Right lobe of liver (tissue), 4 donors: ENCODE results near the gene HOXA13.

Experiments
- POLR2A ChIP-seq: fragments of 450-650 bp; IDR thresholded peaks from one replicate; pipeline ENCODE4 v1.6.1; 2017; ENCODE audit warnings: antibody characterized with exemption, mild to moderate bottlenecking
- TF ChIP-seq, protein P1 (sequence below), 4 donors: fragments of 200-600 bp in 3 of 4; fragments of 450-650 bp in 1 of 4; IDR thresholded peaks; one replicate each; pipeline versions ENCODE4 v1.5.1 to v1.8.0; 2016 to 2022; ENCODE audit warnings: antibody characterized with exemption in 4 of 4, mild to moderate bottlenecking in 2 of 4
- donor health status: DM: no; HTN: no; CAD: no.
- donor health status: DM: no; HTN: no; CAD: no.
- donor health status: DM: no; HTN: yes; CAD: no.

DNA sequence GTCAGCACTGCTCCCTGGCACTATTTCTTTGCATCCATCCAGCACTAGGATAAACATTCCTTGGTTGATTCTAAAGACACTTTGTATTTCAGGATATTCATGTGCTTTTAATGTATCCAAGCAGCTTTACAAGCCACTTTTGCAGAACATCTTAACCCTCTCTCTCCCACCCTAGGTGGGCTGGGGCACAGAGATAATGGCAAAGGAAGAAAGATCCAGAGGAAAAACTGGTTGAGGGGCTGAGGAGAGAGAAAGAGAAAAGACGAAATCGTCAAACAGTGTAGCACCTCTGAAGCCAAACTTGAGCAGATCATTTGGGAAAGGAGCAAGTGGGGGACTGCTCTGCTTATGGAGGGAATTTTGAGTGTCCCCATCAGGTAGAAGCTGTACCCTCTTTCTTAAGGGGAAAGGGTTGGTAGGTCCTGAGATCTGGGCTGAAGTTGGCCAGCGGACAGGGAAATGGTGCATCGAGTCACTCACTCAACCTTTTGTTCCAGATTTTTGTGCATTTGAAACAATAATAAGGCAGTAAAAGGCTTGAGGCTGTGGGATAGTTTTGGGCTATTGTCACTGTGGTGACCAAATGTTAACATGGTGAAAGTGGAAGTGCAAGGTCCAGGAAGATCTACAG lies 4.2 kb upstream of the HOXA13 start:
- TF ChIP-seq, protein P1, sequence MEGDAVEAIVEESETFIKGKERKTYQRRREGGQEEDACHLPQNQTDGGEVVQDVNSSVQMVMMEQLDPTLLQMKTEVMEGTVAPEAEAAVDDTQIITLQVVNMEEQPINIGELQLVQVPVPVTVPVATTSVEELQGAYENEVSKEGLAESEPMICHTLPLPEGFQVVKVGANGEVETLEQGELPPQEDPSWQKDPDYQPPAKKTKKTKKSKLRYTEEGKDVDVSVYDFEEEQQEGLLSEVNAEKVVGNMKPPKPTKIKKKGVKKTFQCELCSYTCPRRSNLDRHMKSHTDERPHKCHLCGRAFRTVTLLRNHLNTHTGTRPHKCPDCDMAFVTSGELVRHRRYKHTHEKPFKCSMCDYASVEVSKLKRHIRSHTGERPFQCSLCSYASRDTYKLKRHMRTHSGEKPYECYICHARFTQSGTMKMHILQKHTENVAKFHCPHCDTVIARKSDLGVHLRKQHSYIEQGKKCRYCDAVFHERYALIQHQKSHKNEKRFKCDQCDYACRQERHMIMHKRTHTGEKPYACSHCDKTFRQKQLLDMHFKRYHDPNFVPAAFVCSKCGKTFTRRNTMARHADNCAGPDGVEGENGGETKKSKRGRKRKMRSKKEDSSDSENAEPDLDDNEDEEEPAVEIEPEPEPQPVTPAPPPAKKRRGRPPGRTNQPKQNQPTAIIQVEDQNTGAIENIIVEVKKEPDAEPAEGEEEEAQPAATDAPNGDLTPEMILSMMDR (IDR thresholded peaks at IDR 0.05) = no peak
- TF ChIP-seq POLR2A = no peak
